Neural crest cell (in vitro differentiated cells): Measurements from ENCODE around the gene MINDY4. TPM values are rescaled to one million over a fixed set of nuclear protein-coding genes. Genes with fewer than 3 reads are reported as not detected.

ENCODE experiments used
- DNase-seq: peaks from one replicate; pipeline ENCODE4 v3.0.0; 2021; ENCODE audit warnings: low read depth, mixed read lengths, low spot score
- H3K27ac Mint-ChIP-seq: one replicate; pipeline ENCODE4 v1.8.0; 2021; ENCODE audit warnings: mild to moderate bottlenecking, mixed read lengths; ENCODE audit not compliant: unreplicated experiment
- H3K27me3 Mint-ChIP-seq: 2 replicates; pipeline ENCODE4 v1.8.0; 2021; ENCODE audit warnings: low read depth, mild to moderate bottlenecking, mixed read lengths
- H3K36me3 Mint-ChIP-seq: 2 replicates; pipeline ENCODE4 v1.8.0; 2021; ENCODE audit warnings: low read depth, mild to moderate bottlenecking, mixed read lengths
- H3K4me1 Mint-ChIP-seq: 2 replicates; pipeline ENCODE4 v1.8.0; 2021; ENCODE audit warnings: mixed read lengths
- H3K4me3 Mint-ChIP-seq: one replicate; pipeline ENCODE4 v1.8.0; 2021; ENCODE audit warnings: mild to moderate bottlenecking, mixed read lengths
- H3K9me3 Mint-ChIP-seq: 2 replicates; pipeline ENCODE4 v1.8.0; 2021; ENCODE audit warnings: mixed read lengths
- total RNA-seq: library from RNA; stranded (reverse); gene quantifications from 2 replicates; pipeline ENCODE4 v1.2.1, GENCODE V29; 2021
- TF ChIP-seq, protein P1 (sequence below): fragments of 200-600 bp; sonication (generic); conservative IDR thresholded peaks from 2 replicates; pipeline ENCODE4 v1.5.0; 2021; ENCODE audit warnings: antibody characterized with exemption, mild to moderate bottlenecking

MINDY4 gene
- total RNA-seq, 1 donor from 2014 or later: 9.2 TPM

- Mint-ChIP-seq H3K27me3 (no peaks in the 10 kb centered on the region), H3K27ac (no peak overlapping the region), H3K9me3 (no peaks in the 10 kb centered on the region), H3K4me1 (no peaks in the 10 kb centered on the region), H3K4me3 (no peak overlapping the region), H3K36me3 (no peaks in the 10 kb centered on the region)
- TF ChIP-seq, protein P1, sequence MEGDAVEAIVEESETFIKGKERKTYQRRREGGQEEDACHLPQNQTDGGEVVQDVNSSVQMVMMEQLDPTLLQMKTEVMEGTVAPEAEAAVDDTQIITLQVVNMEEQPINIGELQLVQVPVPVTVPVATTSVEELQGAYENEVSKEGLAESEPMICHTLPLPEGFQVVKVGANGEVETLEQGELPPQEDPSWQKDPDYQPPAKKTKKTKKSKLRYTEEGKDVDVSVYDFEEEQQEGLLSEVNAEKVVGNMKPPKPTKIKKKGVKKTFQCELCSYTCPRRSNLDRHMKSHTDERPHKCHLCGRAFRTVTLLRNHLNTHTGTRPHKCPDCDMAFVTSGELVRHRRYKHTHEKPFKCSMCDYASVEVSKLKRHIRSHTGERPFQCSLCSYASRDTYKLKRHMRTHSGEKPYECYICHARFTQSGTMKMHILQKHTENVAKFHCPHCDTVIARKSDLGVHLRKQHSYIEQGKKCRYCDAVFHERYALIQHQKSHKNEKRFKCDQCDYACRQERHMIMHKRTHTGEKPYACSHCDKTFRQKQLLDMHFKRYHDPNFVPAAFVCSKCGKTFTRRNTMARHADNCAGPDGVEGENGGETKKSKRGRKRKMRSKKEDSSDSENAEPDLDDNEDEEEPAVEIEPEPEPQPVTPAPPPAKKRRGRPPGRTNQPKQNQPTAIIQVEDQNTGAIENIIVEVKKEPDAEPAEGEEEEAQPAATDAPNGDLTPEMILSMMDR: no peak
- DNase-seq: no peak
Measured at GRCh38 chr7:30897770-30898169, 126.6 kb downstream of the MINDY4 start.

DNA sequence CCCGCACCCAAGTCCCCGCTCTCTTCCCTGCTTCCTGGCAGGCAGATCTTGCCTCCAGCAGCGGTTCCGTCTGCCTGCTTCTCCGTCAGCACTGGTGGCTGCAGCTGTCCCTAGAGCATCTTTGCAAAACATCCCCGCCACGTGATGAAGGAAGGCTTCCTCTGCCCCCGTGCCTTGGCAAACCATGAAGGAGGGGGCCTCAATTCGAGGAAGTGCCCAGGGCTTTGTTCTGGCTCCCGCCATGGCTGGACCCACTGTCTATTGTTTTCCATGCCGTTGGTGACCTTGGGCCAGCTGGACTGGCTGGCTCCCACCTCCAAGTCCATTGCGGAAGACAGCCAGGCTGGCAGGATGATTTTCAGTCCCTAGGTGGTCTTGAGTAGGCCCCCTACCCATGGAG, 127.2 kb downstream of the MINDY4 start:
- TF ChIP-seq, protein P1: no peak
- H3K9me3 Mint-ChIP-seq: no peaks in the 10 kb centered on the region
- no peak overlapping the region for H3K4me3 Mint-ChIP-seq
- no peaks in the 10 kb centered on the region for H3K27me3 Mint-ChIP-seq
- H3K4me1 Mint-ChIP-seq: no peaks in the 10 kb centered on the region
- no peak for DNase-seq
- H3K27ac Mint-ChIP-seq: no peak overlapping the region
- no peaks in the 10 kb centered on the region for H3K36me3 Mint-ChIP-seq

DNA sequence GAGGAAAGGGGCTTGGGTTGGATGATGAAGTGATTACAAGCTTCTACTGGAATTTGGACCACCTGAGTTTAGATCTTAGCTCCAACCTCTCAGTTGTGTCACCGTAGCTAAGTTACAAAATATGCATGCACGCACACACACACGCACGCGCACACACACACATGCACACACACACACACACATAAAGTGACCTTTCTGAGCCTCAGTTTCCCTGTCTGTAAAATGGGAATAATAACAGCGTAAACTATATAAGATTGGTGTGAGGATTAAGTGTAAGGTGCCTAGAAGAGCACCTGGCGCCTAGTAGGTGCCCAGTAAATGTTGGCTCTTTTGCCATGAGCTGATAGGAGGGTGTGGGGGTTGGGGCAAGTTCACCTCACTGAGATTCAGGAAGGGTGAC, 127.8 kb downstream of the MINDY4 start:
- no peaks in the 10 kb centered on the region for H3K9me3 Mint-ChIP-seq
- DNase-seq: no peak
- no peaks in the 10 kb centered on the region for H3K36me3 Mint-ChIP-seq
- H3K4me1 Mint-ChIP-seq: no peaks in the 10 kb centered on the region
- no peak overlapping the region for H3K27ac Mint-ChIP-seq
- no peaks in the 10 kb centered on the region for H3K27me3 Mint-ChIP-seq
- TF ChIP-seq, protein P1: no peak
- H3K4me3 Mint-ChIP-seq: no peak overlapping the region

GRCh38 chr7:30899630-30900029, 128.4 kb downstream of the MINDY4 start:
- Mint-ChIP-seq H3K27me3 (no peaks in the 10 kb centered on the region), H3K36me3 (no peaks in the 10 kb centered on the region), H3K9me3 (no peaks in the 10 kb centered on the region), H3K4me1 (no peaks in the 10 kb centered on the region), H3K4me3 (no peak overlapping the region), H3K27ac (no peak overlapping the region)
- DNase-seq: no peak
- TF ChIP-seq, protein P1: no peak

DNA sequence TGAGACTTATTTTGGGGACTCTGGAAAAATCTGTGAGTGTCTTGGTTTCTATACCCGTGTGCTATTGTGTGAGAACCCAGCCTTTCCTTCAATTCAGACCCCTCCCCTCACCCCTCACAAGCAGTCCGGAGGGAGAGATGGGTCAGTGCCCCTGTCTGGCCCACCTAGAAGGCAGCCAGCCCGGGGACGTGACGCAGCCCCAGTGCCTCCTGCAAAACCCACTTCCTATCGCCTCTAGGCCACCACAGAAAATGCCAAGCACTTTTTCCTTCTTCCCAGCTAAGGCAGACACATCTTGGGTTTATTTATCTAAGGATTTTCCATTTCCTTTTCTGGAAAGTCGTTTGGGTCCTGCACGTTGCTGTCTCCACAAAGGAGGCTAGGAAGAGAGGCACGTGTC, 128.8 kb downstream of the MINDY4 start:
- Mint-ChIP-seq H3K27ac (no peak overlapping the region), H3K4me1 (no peaks in the 10 kb centered on the region), H3K27me3 (no peaks in the 10 kb centered on the region), H3K36me3 (no peaks in the 10 kb centered on the region), H3K9me3 (no peaks in the 10 kb centered on the region), H3K4me3 (no peak overlapping the region)
- TF ChIP-seq, protein P1: no peak
- DNase-seq: no peak
